HG03175 (cell line): Measurements from ENCODE around the gene PPP1R14C.

Experiments used
- ATAC-seq: cut with Tn5 transposase; IDR thresholded peaks from one replicate; pipeline ENCODE4 v1.9.1; 2021; ENCODE audit warnings: mild to moderate bottlenecking, moderate library complexity; ENCODE audit not compliant: unreplicated experiment

Gene PPP1R14C

DNA sequence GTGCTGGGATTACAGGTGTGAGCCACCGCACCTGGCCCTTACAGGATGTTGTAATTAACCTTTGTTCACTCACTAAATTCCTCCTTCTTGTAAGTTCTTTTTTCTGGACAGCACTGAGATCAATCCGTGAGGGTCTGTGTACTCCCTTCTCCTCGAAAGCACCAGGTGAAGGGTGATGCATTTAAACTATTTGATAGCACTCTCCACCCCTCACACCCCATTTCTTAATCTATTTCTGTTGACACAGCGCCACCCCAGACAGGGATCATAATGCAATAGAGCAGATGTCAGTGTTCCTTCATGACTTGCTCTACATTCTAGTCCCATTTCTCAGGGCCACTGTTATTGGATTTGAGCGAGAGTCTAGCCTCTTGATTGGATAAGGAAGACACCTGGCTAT, 46.3 kb downstream of the PPP1R14C start:
- ATAC-seq = no peak

DNA sequence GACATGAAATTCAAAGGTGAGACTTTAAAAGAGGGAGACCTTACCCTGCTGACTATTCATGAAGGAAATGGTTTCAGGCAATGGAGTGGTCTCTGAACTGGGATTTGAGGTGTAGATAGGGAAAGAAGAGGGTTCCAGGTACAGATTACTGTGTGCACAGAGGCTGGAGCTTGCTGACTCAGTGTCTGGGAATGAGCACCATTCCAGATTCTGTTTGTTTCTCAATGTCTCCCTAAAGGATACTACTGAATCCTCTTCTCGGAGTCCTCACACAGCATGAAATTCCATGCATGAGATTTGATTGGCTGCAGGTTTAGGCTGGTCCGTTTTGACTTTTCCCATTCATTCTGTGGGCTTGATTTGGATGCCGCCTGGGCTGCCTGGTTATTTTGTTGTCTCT, 49.0 kb downstream of the PPP1R14C start:
- no peak for ATAC-seq

DNA sequence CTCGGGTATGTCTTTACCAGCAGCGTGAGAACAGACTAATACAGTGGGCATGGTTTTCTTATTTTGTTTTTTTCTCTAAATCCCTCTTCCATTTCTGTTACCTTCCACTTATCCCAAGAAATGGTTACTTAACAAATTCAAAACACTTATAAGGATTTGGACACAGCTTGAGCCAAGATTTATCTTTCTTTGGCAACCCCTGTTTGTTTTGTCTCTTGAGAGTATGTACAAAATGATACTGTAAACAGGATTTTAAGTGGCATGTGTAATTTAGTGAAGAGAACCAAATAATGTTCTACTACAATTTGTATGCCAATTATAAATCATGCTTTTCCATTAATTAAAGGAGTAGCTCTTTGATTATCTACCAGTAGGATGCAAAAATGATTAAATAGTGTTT, 51.4 kb downstream of the PPP1R14C start:
- ATAC-seq = no peak

DNA sequence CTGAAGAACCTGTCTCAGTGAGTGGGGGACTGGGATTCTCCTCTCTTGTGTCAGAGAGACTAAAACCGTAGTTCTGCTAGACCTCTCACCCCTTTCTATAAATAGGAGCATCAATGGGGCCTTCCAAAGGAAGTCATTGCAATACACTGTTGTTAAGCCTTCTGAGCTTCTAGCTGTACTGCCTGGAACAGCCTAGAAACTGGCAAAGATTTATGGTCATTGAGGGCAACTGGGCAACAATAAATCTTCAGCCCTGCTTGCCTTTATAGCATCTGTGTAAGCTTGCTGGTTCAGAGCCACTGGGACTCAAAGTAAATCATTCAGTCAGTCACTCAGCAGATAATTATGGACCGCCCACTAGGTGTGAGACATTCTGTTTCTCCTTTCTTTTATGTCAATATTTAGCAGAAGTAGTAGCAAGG, 53.2 kb downstream of the PPP1R14C start:
- ATAC-seq = no peak

DNA sequence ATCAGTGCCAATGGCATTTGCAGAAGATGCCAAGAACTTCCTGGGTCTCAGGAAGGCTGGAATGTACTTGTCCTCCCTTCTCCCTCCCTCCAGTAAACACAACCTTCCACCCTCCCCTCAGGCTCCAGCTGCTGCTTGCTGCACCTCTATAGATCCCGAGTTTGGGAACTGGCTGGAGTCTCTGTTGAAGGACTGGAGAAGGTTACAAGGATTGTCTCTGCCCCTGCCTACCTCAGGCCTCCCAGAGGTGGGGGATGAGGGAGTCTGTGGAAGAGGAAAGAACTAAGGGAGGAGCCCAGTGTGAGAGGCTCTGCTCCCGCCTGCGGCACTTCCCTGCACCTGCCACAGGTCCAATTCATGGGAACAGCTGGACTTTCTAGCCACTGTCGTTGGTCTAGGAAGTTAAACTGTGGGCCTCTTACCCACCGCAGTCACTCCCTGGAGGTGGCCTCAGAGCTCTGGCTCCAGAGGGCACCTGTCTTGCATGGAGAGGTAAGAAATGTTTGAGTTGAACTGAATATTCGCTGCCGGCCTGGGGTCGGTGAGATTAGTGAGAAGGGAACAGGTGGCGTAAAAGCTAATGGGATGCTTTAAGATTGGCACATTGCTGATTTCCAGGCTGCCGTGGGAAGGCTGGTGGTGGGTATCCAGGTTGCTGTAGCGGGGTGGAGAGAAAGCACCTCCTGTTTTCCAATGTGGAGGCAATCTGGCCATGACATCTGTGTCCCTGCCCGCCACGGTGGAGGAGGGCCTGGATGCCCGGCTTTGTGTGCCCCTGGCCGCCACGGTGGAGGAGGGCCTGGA, 54.3 kb downstream of the PPP1R14C start:
- ATAC-seq = no peak

DNA sequence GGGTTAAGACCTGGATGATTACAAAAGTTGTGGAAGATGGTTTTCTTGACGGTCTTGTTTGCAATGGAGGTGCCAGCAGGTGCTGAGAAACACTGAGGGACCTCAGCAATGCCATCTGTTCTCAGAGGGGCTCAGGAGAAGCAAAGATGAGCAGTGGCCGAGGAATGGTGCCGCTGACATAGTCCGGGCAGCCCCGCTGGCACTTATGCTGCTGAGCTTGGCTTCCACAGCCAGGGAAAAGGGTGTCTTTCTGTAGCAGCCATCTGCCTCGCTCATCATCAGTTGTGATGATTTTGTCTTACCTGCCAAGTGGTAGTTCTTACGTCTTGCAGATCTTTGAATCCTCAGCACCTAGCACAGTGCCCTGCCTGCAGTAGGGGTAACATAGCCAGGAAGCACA, 55.7 kb downstream of the PPP1R14C start:
- ATAC-seq = no peak

DNA sequence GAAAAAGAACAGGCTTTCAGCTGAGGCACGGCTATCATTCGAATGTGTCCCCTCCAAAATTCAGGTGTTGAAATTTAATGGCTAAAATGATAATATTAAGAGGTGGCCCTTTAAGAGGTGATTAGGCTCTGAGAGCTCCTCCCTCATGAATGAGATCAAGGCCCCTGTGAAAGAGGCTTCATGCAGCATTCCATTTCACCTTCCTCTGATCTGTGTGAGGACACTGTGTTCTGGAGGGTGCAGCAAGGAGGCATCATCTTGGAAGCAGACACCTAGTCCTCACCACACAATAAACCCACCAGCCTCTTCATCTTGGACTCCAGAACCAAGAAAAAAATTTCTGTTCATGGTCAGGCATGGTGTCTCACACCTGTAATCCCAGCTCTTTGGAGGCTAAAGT, 56.4 kb downstream of the PPP1R14C start:
- no peak for ATAC-seq

DNA sequence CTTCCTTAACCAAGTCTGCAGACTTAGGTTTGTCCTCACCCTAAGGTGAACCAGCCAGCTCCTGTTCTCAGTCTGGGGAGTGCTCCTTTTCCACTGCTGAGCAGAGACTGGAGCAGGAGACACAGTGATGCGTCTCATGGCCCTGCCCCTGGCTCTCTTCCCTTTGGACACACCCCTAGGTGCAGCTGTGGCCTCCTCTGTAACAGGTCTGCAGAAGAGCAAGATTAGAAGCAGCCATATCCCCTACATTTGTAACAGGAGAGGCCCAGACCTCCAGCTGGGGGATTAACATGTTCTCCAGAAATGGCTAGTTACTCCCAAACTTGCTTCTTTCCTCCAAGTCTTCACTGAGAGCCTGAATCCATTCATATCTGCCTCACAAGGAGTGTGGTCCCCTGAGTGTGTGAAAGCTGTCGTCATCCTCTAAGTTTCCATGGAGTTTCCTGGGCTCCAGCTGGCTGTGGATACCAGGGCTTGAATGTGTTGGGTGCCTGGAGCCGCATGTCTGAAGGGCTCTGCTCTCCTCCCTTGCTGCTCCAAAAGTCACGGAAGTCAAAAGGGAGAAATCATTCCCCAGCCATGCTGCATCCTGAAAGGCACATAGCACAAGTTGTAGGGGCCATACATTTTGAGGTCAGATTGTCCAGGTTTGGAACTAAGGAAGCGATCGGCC, 57.7 kb downstream of the PPP1R14C start:
- no peak for ATAC-seq

DNA sequence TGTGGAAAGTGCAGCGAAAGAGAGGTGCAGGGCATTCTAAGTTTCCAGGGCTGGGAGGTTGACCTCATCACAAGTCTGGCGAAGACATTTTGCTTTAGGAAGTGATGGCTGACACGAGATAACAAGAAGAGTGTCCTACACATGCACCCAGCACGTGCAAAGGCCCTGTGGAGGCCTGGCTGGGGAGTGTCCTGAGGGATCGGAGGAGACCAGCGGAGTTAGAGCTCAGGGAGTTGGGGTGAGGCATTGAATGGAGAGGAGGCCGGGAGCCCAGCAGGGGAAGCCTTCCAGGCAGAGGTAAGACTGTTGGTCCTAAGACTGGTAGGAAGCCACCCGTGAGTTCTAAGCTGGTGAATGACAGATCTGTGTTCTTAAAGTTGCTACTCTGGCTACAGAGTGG, 58.4 kb downstream of the PPP1R14C start:
- ATAC-seq = no peak

DNA sequence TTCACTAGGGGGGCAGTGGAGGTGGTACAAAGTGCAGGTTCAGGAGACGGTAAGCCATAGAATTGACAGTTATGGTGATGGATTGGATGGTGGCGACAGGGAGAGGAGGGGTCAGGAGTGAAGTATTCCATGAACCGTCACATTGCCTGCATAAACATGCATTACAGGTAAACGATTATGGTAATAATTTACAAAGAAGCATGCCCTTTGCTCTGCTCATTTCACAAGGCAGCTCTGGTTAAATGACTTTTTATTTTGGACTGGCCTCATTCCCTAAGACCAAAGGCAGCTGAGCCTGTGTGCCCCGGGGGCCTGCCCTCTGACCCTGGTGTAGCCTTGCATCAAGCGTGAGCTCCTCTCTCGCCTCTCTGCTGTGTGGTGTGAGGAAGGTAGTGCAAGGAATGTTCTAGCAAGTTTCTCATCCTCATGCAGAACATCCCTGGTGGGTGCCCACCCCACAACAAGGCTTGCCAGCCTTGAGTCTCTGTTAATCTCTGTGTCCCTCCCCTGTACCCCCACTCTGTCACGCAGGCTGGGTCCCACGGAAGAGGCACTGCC, 59.0 kb downstream of the PPP1R14C start:
- ATAC-seq = no peak

DNA sequence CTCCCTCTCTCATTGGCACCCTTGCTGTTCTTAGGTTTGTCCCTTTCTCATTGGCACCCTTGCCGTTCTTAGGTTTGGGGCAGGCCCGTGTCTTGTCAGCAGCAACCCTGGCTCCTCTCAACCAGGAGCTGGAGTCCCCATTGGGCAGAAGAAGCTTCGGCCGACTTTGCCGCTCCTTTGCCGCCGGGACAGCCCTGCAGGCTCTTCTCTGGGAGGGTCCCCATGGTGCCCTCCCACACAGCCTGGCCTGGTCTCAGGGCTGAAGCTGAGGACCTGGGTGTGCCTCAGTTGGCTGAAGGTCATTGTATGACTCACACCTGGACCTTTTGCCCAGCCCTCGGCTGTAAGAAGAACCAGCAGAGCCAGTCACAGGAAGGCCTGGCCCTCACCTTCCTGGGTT, 59.6 kb downstream of the PPP1R14C start:
- no peak for ATAC-seq

DNA sequence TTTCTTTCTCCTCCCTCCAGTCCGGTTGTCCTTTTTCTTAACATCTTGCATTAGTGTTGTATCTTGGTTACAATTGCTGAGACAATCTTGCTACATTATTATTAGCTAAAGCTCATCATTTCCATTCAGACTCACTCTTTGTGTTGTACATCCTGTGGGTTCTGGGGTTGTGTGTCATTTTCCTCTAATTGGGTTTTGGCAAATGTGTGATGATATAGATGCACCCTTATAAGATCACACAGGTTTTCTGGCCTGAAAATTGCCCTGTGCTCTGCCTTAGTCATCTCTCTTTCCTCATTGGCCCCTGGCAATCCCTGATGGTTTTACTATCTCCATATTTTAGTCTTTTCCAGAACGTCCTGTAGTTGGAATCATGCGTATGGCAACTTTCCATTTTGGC, 60.1 kb downstream of the PPP1R14C start:
- no peak for ATAC-seq

DNA sequence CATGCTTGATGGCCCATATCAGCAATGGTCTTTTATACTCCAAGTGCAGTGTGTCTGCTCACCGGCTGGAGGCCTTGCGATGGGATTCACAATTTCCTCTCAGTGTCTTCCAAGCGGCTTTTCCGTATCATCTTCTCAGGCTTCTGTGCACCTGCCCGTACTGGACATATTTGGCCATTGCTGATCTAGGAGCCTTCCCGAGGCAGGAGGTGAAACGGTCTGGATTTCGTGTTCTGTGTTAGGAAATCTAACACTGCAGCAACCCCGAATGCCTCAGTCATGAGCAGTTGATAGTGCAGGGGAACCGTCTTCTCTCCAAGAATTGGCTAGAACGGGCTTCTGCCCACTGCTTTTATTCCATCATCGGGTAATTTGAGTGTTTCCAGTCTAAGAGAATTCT, 60.5 kb downstream of the PPP1R14C start:
- ATAC-seq = no peak

DNA sequence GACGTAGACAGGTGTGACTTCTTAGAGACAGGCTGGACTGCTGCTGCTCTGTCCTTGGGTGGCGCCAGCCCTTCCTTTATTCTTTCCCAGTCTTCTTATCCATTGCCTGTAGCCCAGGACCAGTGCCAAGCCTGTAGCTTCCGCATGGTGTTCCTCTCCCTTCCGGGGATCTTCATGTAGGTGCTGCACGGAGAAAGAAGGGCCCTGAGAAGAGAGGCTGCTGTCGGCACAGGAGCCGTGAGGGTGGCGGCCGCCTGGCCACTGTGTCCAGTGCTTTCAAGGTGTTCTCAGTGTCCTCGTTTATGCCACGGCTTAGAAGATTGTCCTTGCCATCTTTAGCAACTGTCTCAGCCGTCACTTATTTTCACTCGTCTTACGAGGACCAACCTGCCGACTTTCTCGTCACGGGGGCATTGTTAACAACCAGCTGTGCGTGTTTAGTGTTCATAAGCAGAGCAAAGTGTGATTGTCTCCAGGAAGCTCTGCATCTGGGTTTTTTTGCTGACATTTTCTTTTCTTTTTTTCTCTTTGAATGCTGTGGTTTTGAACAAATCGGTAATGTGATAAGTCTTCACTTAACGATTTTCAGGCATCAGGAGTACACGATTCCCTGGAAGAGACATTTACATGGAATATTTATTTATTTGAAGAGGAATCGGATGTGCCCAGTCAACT, 61.2 kb downstream of the PPP1R14C start:
- ATAC-seq = no peak

DNA sequence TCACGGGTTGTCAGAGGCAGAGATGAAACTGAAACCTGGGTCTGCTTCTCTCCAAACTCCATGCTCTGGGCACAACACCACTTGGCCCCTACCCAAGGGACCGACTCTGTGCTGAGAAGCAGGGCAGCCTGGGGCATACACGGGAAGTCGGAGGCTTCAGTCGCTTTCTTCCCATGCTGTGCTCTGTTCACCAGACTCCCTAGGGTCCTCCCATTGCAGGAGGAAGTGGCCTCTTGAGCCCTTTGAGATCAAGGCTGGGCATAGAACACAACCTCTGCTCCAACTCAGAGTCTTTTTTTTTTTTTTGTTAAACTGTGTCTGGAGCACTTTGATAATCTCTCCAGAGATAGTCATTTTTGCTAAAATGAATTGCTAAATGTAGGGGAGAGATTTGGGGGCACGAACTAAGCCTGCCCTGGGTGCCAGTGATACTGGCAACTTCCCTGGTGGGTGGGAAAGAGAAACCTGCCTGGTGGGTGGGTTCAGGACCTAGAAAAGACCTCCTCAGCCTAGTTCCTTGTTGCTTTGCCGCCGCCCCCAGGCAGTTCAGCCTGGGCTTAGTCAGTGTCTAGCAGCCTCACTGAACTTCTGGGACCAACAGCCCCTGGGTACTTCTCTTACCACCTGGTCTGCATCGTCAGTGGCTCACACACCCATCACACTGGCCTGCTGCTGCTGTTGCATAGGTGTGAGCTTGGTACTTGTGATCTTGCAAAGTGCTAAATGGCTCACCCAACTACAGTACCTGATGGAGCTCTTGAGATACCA, 62.0 kb downstream of the PPP1R14C start:
- ATAC-seq = no peak

DNA sequence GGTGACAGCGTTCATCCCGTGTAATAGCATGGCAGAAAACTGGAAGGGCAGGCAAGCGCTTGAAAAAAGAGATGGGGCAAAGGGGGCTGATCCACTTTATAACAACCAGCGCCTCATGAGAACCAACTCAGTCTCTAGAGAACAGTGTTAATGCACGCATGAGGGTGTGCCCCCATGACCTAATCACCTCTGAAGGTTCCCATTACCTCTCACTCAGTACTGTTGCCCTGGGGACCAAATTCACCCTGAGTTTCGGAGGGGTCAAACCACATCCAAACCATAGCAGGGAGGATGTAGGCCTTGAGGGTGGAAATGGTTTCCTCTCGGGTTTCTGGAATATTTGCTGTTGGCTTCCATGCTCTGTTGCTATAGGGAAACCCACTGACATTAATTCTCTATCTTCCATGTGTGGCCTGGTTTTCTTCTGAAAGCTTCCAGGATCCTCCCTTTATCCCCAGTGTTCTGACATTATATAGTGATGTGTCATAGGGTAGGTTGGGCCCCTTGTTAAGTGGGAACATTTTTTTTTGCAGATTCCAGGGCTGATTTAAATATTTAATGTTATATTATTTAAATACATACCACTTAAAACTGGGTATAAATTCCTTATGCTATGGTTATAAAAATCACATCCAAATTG, 65.2 kb downstream of the PPP1R14C start:
- no peak for ATAC-seq

DNA sequence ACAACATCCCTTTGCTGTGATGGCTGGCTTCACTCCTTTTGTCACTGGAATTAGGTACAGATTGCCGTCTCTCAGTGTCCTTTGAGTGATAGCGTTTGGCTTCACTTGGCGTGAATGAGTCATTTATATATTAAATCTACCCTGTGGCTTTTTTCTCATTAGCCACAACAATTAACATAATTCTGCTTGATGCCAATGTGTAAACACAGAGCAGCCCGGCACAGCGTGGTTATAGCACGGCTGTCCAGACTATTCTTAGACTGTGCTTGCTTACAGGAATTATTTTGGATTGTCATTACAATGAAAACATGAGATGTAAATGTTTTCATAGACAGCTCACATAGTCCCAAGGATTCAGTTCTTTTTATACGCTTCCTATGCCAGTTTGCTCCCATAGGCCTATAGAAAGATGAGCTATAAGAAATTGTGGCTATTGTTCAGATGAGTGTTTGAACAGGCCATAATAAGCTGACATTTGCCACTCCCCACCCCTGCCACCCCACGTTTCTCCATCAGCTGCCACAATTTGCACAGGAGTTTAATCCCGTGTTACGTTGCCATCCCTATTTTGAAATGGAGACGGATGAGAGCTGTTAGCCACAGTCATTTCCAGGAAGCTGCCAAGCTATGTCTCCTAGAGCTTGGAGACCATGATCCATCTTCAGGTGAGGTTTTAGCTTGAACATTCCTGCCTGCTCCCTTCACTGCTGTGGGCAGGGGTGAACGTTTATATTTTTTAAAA, 65.9 kb downstream of the PPP1R14C start:
- ATAC-seq = no peak

DNA sequence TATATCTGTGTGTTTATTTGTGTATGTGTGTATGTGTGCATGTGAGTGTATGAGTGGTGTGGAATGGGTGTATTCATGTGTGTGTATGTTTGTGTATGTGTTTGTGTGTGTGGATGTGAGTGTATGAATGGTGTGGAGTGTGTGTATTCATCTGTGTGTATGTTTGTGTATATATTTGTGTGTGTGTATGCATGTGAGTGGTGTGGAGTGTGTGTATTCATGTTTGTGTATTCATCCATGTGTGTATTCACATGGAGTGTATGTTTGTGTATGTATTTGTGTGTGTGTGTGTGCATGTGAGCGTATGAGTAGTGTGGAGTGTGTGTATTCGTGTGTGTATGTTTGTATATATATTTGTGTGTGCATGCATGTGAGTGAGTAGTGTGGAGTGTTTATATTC, 66.6 kb downstream of the PPP1R14C start:
- ATAC-seq = no peak

DNA sequence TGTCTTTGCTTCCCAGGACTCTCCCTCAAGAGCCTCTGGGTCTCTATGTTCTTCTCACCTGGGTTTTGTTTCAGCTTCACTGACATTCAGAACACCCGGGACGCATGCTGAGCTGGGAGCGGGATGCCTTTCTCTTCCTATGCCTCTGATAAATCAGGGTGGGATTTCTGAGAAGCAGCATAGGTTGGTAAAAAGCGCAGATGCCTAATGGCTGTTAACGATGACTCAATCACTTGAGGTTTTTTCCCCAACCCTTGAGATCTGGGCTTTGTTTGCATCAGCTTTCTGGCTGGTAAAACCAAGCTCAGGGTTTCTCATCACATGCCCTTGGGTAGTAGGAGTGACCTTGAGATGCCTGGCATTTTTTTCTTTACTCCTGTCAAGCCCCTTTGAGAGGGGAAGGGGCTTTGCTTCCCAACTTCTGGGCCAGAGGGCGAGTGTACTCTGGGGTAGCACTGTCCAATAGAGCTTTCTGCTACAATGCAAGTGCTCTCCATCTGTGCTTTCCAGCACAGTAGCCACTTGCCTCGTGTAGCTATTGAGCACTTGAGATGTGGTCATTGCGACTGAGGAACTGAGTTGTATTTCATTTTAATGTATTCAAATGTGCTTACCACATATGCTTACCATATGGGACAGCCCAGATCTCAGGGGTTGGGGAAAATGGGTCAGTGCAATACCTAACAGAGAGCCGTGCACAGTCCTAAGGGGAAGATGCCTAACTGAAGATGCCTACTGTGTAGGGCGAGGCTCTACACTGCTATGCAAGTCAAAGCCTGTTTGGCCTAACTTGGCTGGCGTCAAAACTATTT, 69.1 kb downstream of the PPP1R14C start:
- no peak for ATAC-seq
